H1 (cell line): ENCODE measurements around the gene LYPD3. TPM values are rescaled to one million over a fixed set of nuclear protein-coding genes. Genes with fewer than 3 reads are reported as not detected.

ENCODE experiments used
- CTCF ChIA-PET: fragments of 300-600 bp; sonication (Branson Sonifier 250); formaldehyde crosslinking; loops from one replicate; lab custom pipeline; 2021; ENCODE audit not compliant: partially characterized antibody; lab: Charles Lee
- POLR2A ChIA-PET: fragments of 300-600 bp; sonication (Branson Sonifier 250); formaldehyde crosslinking; loops from one replicate; lab custom pipeline; 2021; ENCODE audit warnings: inconsistent platforms; ENCODE audit not compliant: partially characterized antibody; lab: Charles Lee
- DNase-seq, 2 experiments: peaks; one replicate each; pipeline versions ENCODE4 v3.0.0 to v3.0.0-alpha.2; 2010 to 2022; ENCODE audit warnings: low spot score in 2 of 2, low read depth in 1 of 2, mixed read lengths in 1 of 2
- FAIRE-seq: peaks from 2 replicates; lab custom pipeline; 2011; peaks lifted over from hg19 to GRCh38; lab: Jason Lieb, UNC
- H2AFZ ChIP-seq: 2 replicates; pipeline ENCODE4 v1.8.1; 2012; ENCODE audit warnings: low read length, inconsistent platforms
- H2AK5ac ChIP-seq: 2 replicates; pipeline ENCODE4 v1.6.1; 2013; ENCODE audit warnings: low read depth, low read length
- H2BK120ac ChIP-seq: replicated peaks from 2 replicates; pipeline ENCODE3; 2013; ENCODE audit warnings: low read depth, low read length, inconsistent platforms
- H2BK12ac ChIP-seq: 2 replicates; pipeline ENCODE4 v1.6.1; 2013; ENCODE audit warnings: low read depth, low read length
- H2BK15ac ChIP-seq: 2 replicates; pipeline ENCODE4 v1.6.1; 2013; ENCODE audit warnings: low read length
- H2BK20ac ChIP-seq: 2 replicates; pipeline ENCODE4 v1.6.1; 2013; ENCODE audit warnings: low read length
- H2BK5ac ChIP-seq: 2 replicates; pipeline ENCODE4 v1.6.1; 2013; ENCODE audit warnings: low read depth, low read length
- H3K14ac ChIP-seq: 2 replicates; pipeline ENCODE4 v1.6.1; 2013; ENCODE audit warnings: inconsistent platforms; ENCODE audit not compliant: insufficient read length
- H3K18ac ChIP-seq: 2 replicates; pipeline ENCODE4 v1.6.1; 2013; ENCODE audit warnings: low read length; ENCODE audit errors: extremely low read depth
- H3K23ac ChIP-seq: 2 replicates; pipeline ENCODE4 v1.6.1; 2013; ENCODE audit warnings: inconsistent platforms; ENCODE audit not compliant: insufficient read length
- H3K23me2 ChIP-seq: 2 replicates; pipeline ENCODE4 v1.6.1; 2013; ENCODE audit warnings: low read depth, low read length
- H3K27ac ChIP-seq: 2 replicates; pipeline ENCODE4 v1.6.1; 2011; ENCODE audit warnings: low read depth, low read length, inconsistent platforms
- H3K27me3 ChIP-seq, 4 experiments: replicated peaks in 1 of 4; 1 replicate in 1 of 4; 2 replicates in 3 of 4; pipeline versions ENCODE4 v1.6.1 to v1.8.1; 2011 to 2013; ENCODE audit warnings: low read length in 3 of 4, mild to moderate bottlenecking in 3 of 4, inconsistent platforms in 2 of 4, mixed read lengths in 2 of 4, moderate library complexity in 1 of 4; ENCODE audit not compliant: control insufficient read depth in 3 of 4, insufficient read depth in 3 of 4; ENCODE audit errors: extremely low read depth in 1 of 4
- H3K36me3 ChIP-seq, 4 experiments: 2 replicates each; pipeline versions ENCODE4 v1.6.1 to v1.8.1; 2011 to 2013; ENCODE audit warnings: mild to moderate bottlenecking in 4 of 4, low read length in 3 of 4, moderate library complexity in 2 of 4, control low read depth in 1 of 4, inconsistent platforms in 1 of 4; ENCODE audit not compliant: insufficient read depth in 4 of 4, control insufficient read depth in 2 of 4
- H3K4ac ChIP-seq: replicated peaks from 2 replicates; pipeline ENCODE3; 2013; ENCODE audit warnings: low read length, low read depth, mixed read lengths, inconsistent platforms; ENCODE audit not compliant: insufficient read length
- H3K4me1 ChIP-seq, 4 experiments: replicated peaks in 1 of 4; 1 replicate in 1 of 4; 2 replicates in 3 of 4; pipeline versions ENCODE4 v1.6.1 to v1.8.1; 2011 to 2013; ENCODE audit warnings: low read length in 3 of 4, inconsistent platforms in 2 of 4, mixed read lengths in 1 of 4; ENCODE audit not compliant: insufficient read depth in 4 of 4, control insufficient read depth in 3 of 4
- H3K4me2 ChIP-seq, 2 experiments: 2 replicates each; pipeline versions ENCODE4 v1.6.1 to v1.8.1; 2011 to 2013; ENCODE audit warnings: low read depth in 2 of 2, low read length in 2 of 2, control low read depth in 1 of 2, inconsistent platforms in 1 of 2, mild to moderate bottlenecking in 1 of 2; ENCODE audit not compliant: insufficient read depth in 1 of 2
- H3K4me3 ChIP-seq, 4 experiments: fragments of 200-600, 300-600 bp in 1 of 4; sonication (generic), shearing (Covaris generic), sonication (Bioruptor Twin) in 1 of 4; 2 replicates each; pipeline versions ENCODE4 v1.5.1 to v1.8.1; 2011 to 2016; ENCODE audit warnings: low read length in 4 of 4, low read depth in 3 of 4, control low read depth in 2 of 4, inconsistent platforms in 2 of 4, mild to moderate bottlenecking in 2 of 4, mixed read lengths in 1 of 4, moderate library complexity in 1 of 4; ENCODE audit not compliant: insufficient read depth in 2 of 4; ENCODE audit errors: extremely low read depth in 1 of 4
- H3K56ac ChIP-seq: replicated peaks from 2 replicates; pipeline ENCODE3; 2013; ENCODE audit warnings: low read depth, mild to moderate bottlenecking, mixed read lengths, low read length, inconsistent platforms; ENCODE audit not compliant: insufficient read length
- H3K79me1 ChIP-seq: 2 replicates; pipeline ENCODE4 v1.6.1; 2013; ENCODE audit warnings: low read depth, low read length, control low read depth
- H3K79me2 ChIP-seq, 2 experiments: 2 replicates each; pipeline versions ENCODE4 v1.6.1 to v1.8.1; 2012 to 2013; ENCODE audit warnings: low read length in 2 of 2, mild to moderate bottlenecking in 2 of 2, inconsistent platforms in 1 of 2; ENCODE audit not compliant: insufficient read depth in 2 of 2, control insufficient read depth in 1 of 2
- H3K9ac ChIP-seq, 4 experiments: replicated peaks in 1 of 4; 1 replicate in 1 of 4; 2 replicates in 3 of 4; pipeline versions ENCODE4 v1.6.1 to v1.8.1; 2011 to 2013; ENCODE audit warnings: low read depth in 3 of 4, low read length in 3 of 4, control low read depth in 2 of 4, mild to moderate bottlenecking in 2 of 4, moderate library complexity in 2 of 4, inconsistent platforms in 1 of 4; ENCODE audit errors: extremely low read depth in 1 of 4
- H3K9me3 ChIP-seq, 2 experiments: 2 replicates each; pipeline versions ENCODE4 v1.6.1 to v1.8.1; 2012 to 2013; ENCODE audit warnings: mild to moderate bottlenecking in 2 of 2, moderate library complexity in 2 of 2, control low read depth in 1 of 2, inconsistent platforms in 1 of 2, low read depth in 1 of 2, low read length in 1 of 2, mixed read lengths in 1 of 2; ENCODE audit not compliant: insufficient read depth in 2 of 2
- H4K20me1 ChIP-seq, 2 experiments: replicated peaks in 1 of 2; 2 replicates each; pipeline versions ENCODE3 to v1.8.1; 2011 to 2013; ENCODE audit warnings: inconsistent platforms in 2 of 2, low read length in 2 of 2, mild to moderate bottlenecking in 1 of 2; ENCODE audit not compliant: insufficient read depth in 2 of 2, control insufficient read depth in 1 of 2
- H4K5ac ChIP-seq: 2 replicates; pipeline ENCODE4 v1.6.1; 2013; ENCODE audit warnings: low read length, low read depth, mixed read lengths, inconsistent platforms; ENCODE audit not compliant: insufficient read length
- H4K8ac ChIP-seq: 2 replicates; pipeline ENCODE4 v1.8.0; 2013; ENCODE audit warnings: mild to moderate bottlenecking, moderate library complexity, low read length, inconsistent platforms; ENCODE audit not compliant: insufficient read depth; ENCODE audit errors: extremely low read depth
- H4K91ac ChIP-seq: replicated peaks from 2 replicates; pipeline ENCODE3; 2013; ENCODE audit warnings: low read length, mixed read lengths, inconsistent platforms; ENCODE audit not compliant: insufficient read length
- GTF2F1 ChIP-seq: IDR thresholded peaks from 2 replicates; pipeline ENCODE4 v1.6.1; 2012; ENCODE audit warnings: low read depth, low read length, improper control_type of control experiment, borderline replicate concordance
- KDM5A ChIP-seq: fragments of 200-600 bp; IDR thresholded peaks from 2 replicates; pipeline ENCODE4 v1.7.1; 2012; ENCODE audit warnings: mild to moderate bottlenecking, low read length, inconsistent platforms, mixed read lengths
- PHF8 ChIP-seq: fragments of 200-600 bp; sonication (generic); conservative IDR thresholded peaks from 2 replicates; pipeline ENCODE4 v1.7.1; 2012; ENCODE audit warnings: low read depth, mild to moderate bottlenecking, inconsistent platforms, low read length, moderate library complexity
- RAD21 ChIP-seq, 2 experiments: IDR thresholded peaks in 1 of 2; conservative IDR thresholded peaks in 1 of 2; 2 replicates each; pipeline ENCODE4 v1.6.1; 2011; ENCODE audit warnings: low read depth in 2 of 2, low read length in 2 of 2, improper control_type of control experiment in 1 of 2, inconsistent platforms in 1 of 2, mild to moderate bottlenecking in 1 of 2, moderate library complexity in 1 of 2
- RXRA ChIP-seq: IDR thresholded peaks from 2 replicates; pipeline ENCODE4 v1.6.1; 2011; ENCODE audit warnings: low read depth, mild to moderate bottlenecking, low read length, moderate library complexity; ENCODE audit not compliant: insufficient read depth
- YY1 ChIP-seq: IDR thresholded peaks from 2 replicates; pipeline ENCODE4 v1.6.1; 2011; ENCODE audit warnings: low read depth, mild to moderate bottlenecking, low read length
- WGBS, 2 experiments: shearing (Covaris generic) in 1 of 2; methylation state at CpG; one replicate each; pipeline versions ENCODE4 v1.1.6 to v1.1.7; 2013 to 2015; ENCODE audit warnings: low lambda C conversion rate in 2 of 2, mixed read lengths in 2 of 2, inconsistent platforms in 1 of 2, low coverage in 1 of 2, missing lambda C conversion rate in 1 of 2; ENCODE audit not compliant: insufficient replicate concordance in 2 of 2, insufficient coverage in 1 of 2, insufficient read length in 1 of 2; ENCODE audit errors: extremely low coverage in 1 of 2, missing lambda C conversion rate in 1 of 2; 5-methylcytosine and 5-hydroxymethylcytosine counted together
- polyA plus RNA-seq, 7 experiments: library from polyadenylated mRNA; depleted of rRNA in 3 of 7; stranded (reverse) in 5 of 7; unstranded in 2 of 7; fragments of >200 nt in 5 of 7; fragments of 200-250 nt in 2 of 7; gene quantifications; 1 replicate in 5 of 7; 2 replicates in 1 of 7; 4 replicates in 1 of 7; pipeline versions ENCODE4 v1.2.1 to v1.2.3, GENCODE V29; 2011 to 2013; ENCODE audit warnings: missing spikeins in 2 of 7, mixed read lengths in 2 of 7
- total RNA-seq: library from RNA; stranded (reverse); fragmentation: NEBNext Ultra II Directional; extraction: Animal tissue kit (Norgen Biotek cat#: 25700); gene quantifications from 2 replicates; pipeline ENCODE4 v1.2.1, GENCODE V29; 2021

LYPD3 gene
- total and polyA plus RNA-seq, 2 of the 8 experiments (the other 6 are each of a cell fraction or from before 2014, with no cell fraction given) = 4.1 to 16.4 TPM

DNA sequence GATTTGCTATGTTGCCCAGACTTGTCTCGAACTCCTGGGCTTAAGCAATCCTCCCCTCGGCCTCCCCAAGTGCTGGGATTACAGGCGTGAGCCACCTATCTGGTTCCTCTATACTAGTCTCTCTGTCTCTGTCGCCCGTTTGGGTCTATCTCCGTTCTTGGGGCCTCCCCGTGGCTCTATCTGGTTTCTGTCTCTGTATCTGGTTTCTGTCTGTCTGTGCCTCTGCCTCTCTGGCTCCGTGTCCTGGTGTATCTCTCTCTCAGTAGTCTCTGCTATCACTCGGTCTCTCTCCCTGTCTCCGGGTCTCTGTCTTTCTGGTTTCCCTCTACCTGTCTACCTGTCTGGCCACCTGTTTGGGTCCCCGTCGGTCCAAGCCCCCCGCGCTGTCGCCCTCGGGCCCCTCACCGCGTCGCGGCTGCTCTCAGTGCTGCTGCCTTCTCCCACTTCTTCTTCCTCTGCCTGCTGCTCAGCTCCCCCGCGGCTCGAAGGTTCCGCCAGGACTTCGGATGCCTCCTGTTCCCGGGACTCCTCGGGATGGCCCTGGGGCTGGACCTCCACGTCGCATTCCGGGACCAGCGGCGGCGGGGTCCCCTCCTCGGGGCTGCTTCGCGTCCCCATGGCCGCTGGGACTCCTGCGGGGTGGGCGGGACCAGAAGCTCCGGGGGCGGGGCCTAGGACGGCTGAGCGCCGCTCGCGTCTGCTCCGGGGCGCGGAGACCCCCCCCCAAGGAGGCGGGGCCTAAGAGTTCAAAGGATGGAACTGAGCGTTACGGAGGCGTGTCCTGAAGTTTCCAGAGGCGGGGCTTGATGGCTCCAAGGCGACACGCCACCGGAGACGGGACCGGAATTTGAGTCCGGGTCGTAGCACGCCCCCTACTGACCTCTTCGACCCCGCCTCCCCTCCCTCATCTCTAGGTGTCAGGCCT lies 38.4 kb upstream of the LYPD3 start:
- Histone ChIP-seq H4K5ac (peak overlapping the region; percentile 72), H2BK5ac (peak overlapping the region; percentile 35; the same call in 1 of the 2 replicates), H3K23me2 (peaks cover 18% of the 10 kb centered on the region; the same call in 1 of the 2 replicates), H3K79me1 (no peaks in the 10 kb centered on the region), H3K79me2 (no peaks in the 10 kb centered on the region), H3K27me3 (peaks cover 3 to 16% (median 14%) of the 10 kb centered on the region in 4 experiments), H2BK20ac (no peak overlapping the region), H3K36me3 (no peaks in the 10 kb centered on the region), H2AK5ac (no peak overlapping the region), H2BK15ac (peak overlapping the region; percentile 72; the same call in 1 of the 2 replicates), H3K4ac (no peak overlapping the region), H3K27ac (no peak overlapping the region), H3K23ac (no peak overlapping the region), H2AFZ (peak overlapping the region; percentile 10; the same call in 1 of the 2 replicates), H4K20me1 (peaks cover 0 to 2% of the 10 kb centered on the region in 2 experiments), H4K91ac (no peak overlapping the region), H3K18ac (peak overlapping the region; percentile 83), H3K56ac (peak overlapping the region; percentile 65), H4K8ac (peak overlapping the region; percentile 46; the same call in 1 of the 2 replicates), H3K14ac (no peak overlapping the region), H3K4me2 (peak overlapping the region; percentile 88 to 95), H2BK12ac (0 out of 2 replicates have a peak overlapping the region, but pooled peaks have one; percentile 39), H2BK120ac (no peak overlapping the region), H3K9me3 (no peaks in the 10 kb centered on the region), H3K9ac (peak overlapping the region in 3 of 4 experiments; percentile 28 to 49 (median 34); a peak in 4 of 7 replicates), H3K4me1 (peaks cover 0 to 6% (median 0%) of the 10 kb centered on the region in 4 experiments; a peak in 1 of 7 replicates), H3K4me3 (peak overlapping the region; percentile 74 to 91 (median 76))
- CTCF ChIA-PET = interaction anchor here (0.6 to 2.3 kb wide), 15 partner anchors 9 to 78 kb away, joined by 3 to 15 read pairs (median 3); partner anchors contain the start of gene LYPD3
- FAIRE-seq (no peak), DNase-seq (peak; percentile 87 to 99)
- POLR2A ChIA-PET = interaction anchor here (0.6 to 1.5 kb wide), 6 partner anchors 17 to 1103 kb away, joined by 3 to 4 read pairs (median 3); partner anchors contain the start of gene LYPD3
- WGBS, 2 experiments = 12% methylated on average over 25 of the region's 64 CpGs; no CpG with 5 or more reads in 1 of the 2 experiments
- TF ChIP-seq YY1 = 0 out of 2 replicates have a peak, but pooled peaks have one; percentile 21
- no peak for TF ChIP-seq GTF2F1
- TF ChIP-seq RAD21 (IDR thresholded peaks at IDR 0.05 in 1 of 2, conservative IDR thresholded peaks at IDR 0.05 in 1 of 2; ENCODE audit: low read depth in 2 of 2, low read length in 2 of 2) = peak; percentile 34 to 37; a peak in 3 of 4 replicates
- no peak for TF ChIP-seq RXRA
- 0 out of 2 replicates have a peak, but pooled peaks have one; percentile 33 for TF ChIP-seq PHF8
- TF ChIP-seq KDM5A = no peak
